H1 (cell line): ENCODE measurements around the gene RCBTB2. TPM values are rescaled to one million over a fixed set of nuclear protein-coding genes. Genes with fewer than 3 reads are reported as not detected.
"Not testable (repeated sequence)": the region's sequence is repeated elsewhere in the genome, so short reads cannot be mapped to it uniquely, and the experiment has no call there.

Source experiments
- CTCF ChIA-PET: fragments of 300-600 bp; sonication (Branson Sonifier 250); formaldehyde crosslinking; loops from one replicate; lab custom pipeline; 2021; ENCODE audit not compliant: partially characterized antibody; lab: Charles Lee
- POLR2A ChIA-PET: fragments of 300-600 bp; sonication (Branson Sonifier 250); formaldehyde crosslinking; loops from one replicate; lab custom pipeline; 2021; ENCODE audit warnings: inconsistent platforms; ENCODE audit not compliant: partially characterized antibody; lab: Charles Lee
- DNase-seq, 2 experiments: peaks; one replicate each; pipeline versions ENCODE4 v3.0.0 to v3.0.0-alpha.2; 2010 to 2022; ENCODE audit warnings: low spot score in 2 of 2, low read depth in 1 of 2, mixed read lengths in 1 of 2
- FAIRE-seq: peaks from 2 replicates; lab custom pipeline; 2011; peaks lifted over from hg19 to GRCh38; lab: Jason Lieb, UNC
- H2AFZ ChIP-seq: 2 replicates; pipeline ENCODE4 v1.8.1; 2012; ENCODE audit warnings: low read length, inconsistent platforms
- H2AK5ac ChIP-seq: 2 replicates; pipeline ENCODE4 v1.6.1; 2013; ENCODE audit warnings: low read depth, low read length
- H2BK120ac ChIP-seq: replicated peaks from 2 replicates; pipeline ENCODE3; 2013; ENCODE audit warnings: low read depth, low read length, inconsistent platforms
- H2BK12ac ChIP-seq: 2 replicates; pipeline ENCODE4 v1.6.1; 2013; ENCODE audit warnings: low read depth, low read length
- H2BK15ac ChIP-seq: 2 replicates; pipeline ENCODE4 v1.6.1; 2013; ENCODE audit warnings: low read length
- H2BK20ac ChIP-seq: 2 replicates; pipeline ENCODE4 v1.6.1; 2013; ENCODE audit warnings: low read length
- H2BK5ac ChIP-seq: 2 replicates; pipeline ENCODE4 v1.6.1; 2013; ENCODE audit warnings: low read depth, low read length
- H3K14ac ChIP-seq: 2 replicates; pipeline ENCODE4 v1.6.1; 2013; ENCODE audit warnings: inconsistent platforms; ENCODE audit not compliant: insufficient read length
- H3K18ac ChIP-seq: 2 replicates; pipeline ENCODE4 v1.6.1; 2013; ENCODE audit warnings: low read length; ENCODE audit errors: extremely low read depth
- H3K23ac ChIP-seq: 2 replicates; pipeline ENCODE4 v1.6.1; 2013; ENCODE audit warnings: inconsistent platforms; ENCODE audit not compliant: insufficient read length
- H3K23me2 ChIP-seq: 2 replicates; pipeline ENCODE4 v1.6.1; 2013; ENCODE audit warnings: low read depth, low read length
- H3K27ac ChIP-seq: 2 replicates; pipeline ENCODE4 v1.6.1; 2011; ENCODE audit warnings: low read depth, low read length, inconsistent platforms
- H3K27me3 ChIP-seq, 4 experiments: replicated peaks in 1 of 4; 1 replicate in 1 of 4; 2 replicates in 3 of 4; pipeline versions ENCODE4 v1.6.1 to v1.8.1; 2011 to 2013; ENCODE audit warnings: low read length in 3 of 4, mild to moderate bottlenecking in 3 of 4, inconsistent platforms in 2 of 4, mixed read lengths in 2 of 4, moderate library complexity in 1 of 4; ENCODE audit not compliant: control insufficient read depth in 3 of 4, insufficient read depth in 3 of 4; ENCODE audit errors: extremely low read depth in 1 of 4
- H3K36me3 ChIP-seq, 4 experiments: 2 replicates each; pipeline versions ENCODE4 v1.6.1 to v1.8.1; 2011 to 2013; ENCODE audit warnings: mild to moderate bottlenecking in 4 of 4, low read length in 3 of 4, moderate library complexity in 2 of 4, control low read depth in 1 of 4, inconsistent platforms in 1 of 4; ENCODE audit not compliant: insufficient read depth in 4 of 4, control insufficient read depth in 2 of 4
- H3K4ac ChIP-seq: replicated peaks from 2 replicates; pipeline ENCODE3; 2013; ENCODE audit warnings: low read length, low read depth, mixed read lengths, inconsistent platforms; ENCODE audit not compliant: insufficient read length
- H3K4me1 ChIP-seq, 4 experiments: replicated peaks in 1 of 4; 1 replicate in 1 of 4; 2 replicates in 3 of 4; pipeline versions ENCODE4 v1.6.1 to v1.8.1; 2011 to 2013; ENCODE audit warnings: low read length in 3 of 4, inconsistent platforms in 2 of 4, mixed read lengths in 1 of 4; ENCODE audit not compliant: insufficient read depth in 4 of 4, control insufficient read depth in 3 of 4
- H3K4me2 ChIP-seq, 2 experiments: 2 replicates each; pipeline versions ENCODE4 v1.6.1 to v1.8.1; 2011 to 2013; ENCODE audit warnings: low read depth in 2 of 2, low read length in 2 of 2, control low read depth in 1 of 2, inconsistent platforms in 1 of 2, mild to moderate bottlenecking in 1 of 2; ENCODE audit not compliant: insufficient read depth in 1 of 2
- H3K4me3 ChIP-seq, 4 experiments: fragments of 200-600, 300-600 bp in 1 of 4; sonication (generic), shearing (Covaris generic), sonication (Bioruptor Twin) in 1 of 4; 2 replicates each; pipeline versions ENCODE4 v1.5.1 to v1.8.1; 2011 to 2016; ENCODE audit warnings: low read length in 4 of 4, low read depth in 3 of 4, control low read depth in 2 of 4, inconsistent platforms in 2 of 4, mild to moderate bottlenecking in 2 of 4, mixed read lengths in 1 of 4, moderate library complexity in 1 of 4; ENCODE audit not compliant: insufficient read depth in 2 of 4; ENCODE audit errors: extremely low read depth in 1 of 4
- H3K56ac ChIP-seq: replicated peaks from 2 replicates; pipeline ENCODE3; 2013; ENCODE audit warnings: low read depth, mild to moderate bottlenecking, mixed read lengths, low read length, inconsistent platforms; ENCODE audit not compliant: insufficient read length
- H3K79me1 ChIP-seq: 2 replicates; pipeline ENCODE4 v1.6.1; 2013; ENCODE audit warnings: low read depth, low read length, control low read depth
- H3K79me2 ChIP-seq, 2 experiments: 2 replicates each; pipeline versions ENCODE4 v1.6.1 to v1.8.1; 2012 to 2013; ENCODE audit warnings: low read length in 2 of 2, mild to moderate bottlenecking in 2 of 2, inconsistent platforms in 1 of 2; ENCODE audit not compliant: insufficient read depth in 2 of 2, control insufficient read depth in 1 of 2
- H3K9ac ChIP-seq, 4 experiments: replicated peaks in 1 of 4; 1 replicate in 1 of 4; 2 replicates in 3 of 4; pipeline versions ENCODE4 v1.6.1 to v1.8.1; 2011 to 2013; ENCODE audit warnings: low read depth in 3 of 4, low read length in 3 of 4, control low read depth in 2 of 4, mild to moderate bottlenecking in 2 of 4, moderate library complexity in 2 of 4, inconsistent platforms in 1 of 4; ENCODE audit errors: extremely low read depth in 1 of 4
- H3K9me3 ChIP-seq, 2 experiments: 2 replicates each; pipeline versions ENCODE4 v1.6.1 to v1.8.1; 2012 to 2013; ENCODE audit warnings: mild to moderate bottlenecking in 2 of 2, moderate library complexity in 2 of 2, control low read depth in 1 of 2, inconsistent platforms in 1 of 2, low read depth in 1 of 2, low read length in 1 of 2, mixed read lengths in 1 of 2; ENCODE audit not compliant: insufficient read depth in 2 of 2
- H4K20me1 ChIP-seq, 2 experiments: replicated peaks in 1 of 2; 2 replicates each; pipeline versions ENCODE3 to v1.8.1; 2011 to 2013; ENCODE audit warnings: inconsistent platforms in 2 of 2, low read length in 2 of 2, mild to moderate bottlenecking in 1 of 2; ENCODE audit not compliant: insufficient read depth in 2 of 2, control insufficient read depth in 1 of 2
- H4K5ac ChIP-seq: 2 replicates; pipeline ENCODE4 v1.6.1; 2013; ENCODE audit warnings: low read length, low read depth, mixed read lengths, inconsistent platforms; ENCODE audit not compliant: insufficient read length
- H4K8ac ChIP-seq: 2 replicates; pipeline ENCODE4 v1.8.0; 2013; ENCODE audit warnings: mild to moderate bottlenecking, moderate library complexity, low read length, inconsistent platforms; ENCODE audit not compliant: insufficient read depth; ENCODE audit errors: extremely low read depth
- H4K91ac ChIP-seq: replicated peaks from 2 replicates; pipeline ENCODE3; 2013; ENCODE audit warnings: low read length, mixed read lengths, inconsistent platforms; ENCODE audit not compliant: insufficient read length
- CTCF ChIP-seq, 3 experiments: IDR thresholded peaks; 1 replicate in 2 of 3; 2 replicates in 1 of 3; pipeline versions ENCODE4 v1.5.1 to v1.6.1; 2011; ENCODE audit warnings: low read length in 3 of 3, mild to moderate bottlenecking in 3 of 3, inconsistent platforms in 2 of 3, low read depth in 1 of 3, moderate library complexity in 1 of 3; ENCODE audit not compliant: insufficient read depth in 1 of 3; ENCODE audit errors: control extremely low read depth in 1 of 3
- HDAC6 ChIP-seq: IDR thresholded peaks from one replicate; pipeline ENCODE4 v1.7.1; 2012; ENCODE audit warnings: low read depth, mild to moderate bottlenecking, inconsistent platforms, low read length, moderate library complexity
- KDM4A ChIP-seq: IDR thresholded peaks from one replicate; pipeline ENCODE4 v1.7.1; 2012; ENCODE audit warnings: low read depth, mild to moderate bottlenecking, moderate library complexity, low read length, inconsistent platforms; ENCODE audit not compliant: severe bottlenecking
- KDM5A ChIP-seq: fragments of 200-600 bp; IDR thresholded peaks from 2 replicates; pipeline ENCODE4 v1.7.1; 2012; ENCODE audit warnings: mild to moderate bottlenecking, low read length, inconsistent platforms, mixed read lengths
- MAX ChIP-seq: IDR thresholded peaks from 2 replicates; pipeline ENCODE4 v1.6.1; 2012; ENCODE audit warnings: inconsistent platforms
- TCF12 ChIP-seq: IDR thresholded peaks from 2 replicates; pipeline ENCODE4 v1.6.1; 2011; ENCODE audit warnings: low read depth, mild to moderate bottlenecking, low read length
- WGBS, 2 experiments: shearing (Covaris generic) in 1 of 2; methylation state at CpG; one replicate each; pipeline versions ENCODE4 v1.1.6 to v1.1.7; 2013 to 2015; ENCODE audit warnings: low lambda C conversion rate in 2 of 2, mixed read lengths in 2 of 2, inconsistent platforms in 1 of 2, low coverage in 1 of 2, missing lambda C conversion rate in 1 of 2; ENCODE audit not compliant: insufficient replicate concordance in 2 of 2, insufficient coverage in 1 of 2, insufficient read length in 1 of 2; ENCODE audit errors: extremely low coverage in 1 of 2, missing lambda C conversion rate in 1 of 2; 5-methylcytosine and 5-hydroxymethylcytosine counted together
- polyA plus RNA-seq, 7 experiments: library from polyadenylated mRNA; depleted of rRNA in 3 of 7; stranded (reverse) in 5 of 7; unstranded in 2 of 7; fragments of >200 nt in 5 of 7; fragments of 200-250 nt in 2 of 7; gene quantifications; 1 replicate in 5 of 7; 2 replicates in 1 of 7; 4 replicates in 1 of 7; pipeline versions ENCODE4 v1.2.1 to v1.2.3, GENCODE V29; 2011 to 2013; ENCODE audit warnings: missing spikeins in 2 of 7, mixed read lengths in 2 of 7
- total RNA-seq: library from RNA; stranded (reverse); fragmentation: NEBNext Ultra II Directional; extraction: Animal tissue kit (Norgen Biotek cat#: 25700); gene quantifications from 2 replicates; pipeline ENCODE4 v1.2.1, GENCODE V29; 2021

The RCBTB2 gene
- total and polyA plus RNA-seq, 2 of the 8 experiments (the other 6 are each of a cell fraction or from before 2014, with no cell fraction given): 5.2 to 8.4 TPM

GRCh38 chr13:48580185-48580803, 47.4 kb upstream of the RCBTB2 start (continued):
- no peak for TF ChIP-seq KDM4A
- TF ChIP-seq KDM5A: no peak
- no peak for TF ChIP-seq HDAC6
- TF ChIP-seq TCF12: no peak
- peak in 2 of 3 experiments; percentile 51 to 54; a peak in 3 of 4 replicates for TF ChIP-seq CTCF (IDR thresholded peaks at IDR 0.05; ENCODE audit: control extremely low read depth in 1 of 3, insufficient read depth in 1 of 3, low read depth in 1 of 3, low read length in 3 of 3)
- no peak for TF ChIP-seq MAX
- TF ChIP-seq, all 59 proteins: peak for 2

- FAIRE-seq, H2AK5ac ChIP-seq, DNase-seq, H3K23me2 ChIP-seq, H3K23ac ChIP-seq, H3K56ac ChIP-seq, H3K27ac ChIP-seq, H4K5ac ChIP-seq, H3K4me2 ChIP-seq, H3K79me1 ChIP-seq, H2BK12ac ChIP-seq, H4K91ac ChIP-seq, H2BK120ac ChIP-seq, H2BK15ac ChIP-seq, H3K4ac ChIP-seq, H3K79me2 ChIP-seq, H3K36me3 ChIP-seq, H4K20me1 ChIP-seq, H3K9ac ChIP-seq, H3K9me3 ChIP-seq, H3K18ac ChIP-seq, H3K4me1 ChIP-seq, H3K4me3 ChIP-seq, H2AFZ ChIP-seq, H3K14ac ChIP-seq, H3K27me3 ChIP-seq, H2BK20ac ChIP-seq, H2BK5ac ChIP-seq, H4K8ac ChIP-seq: not testable (repeated sequence)
- WGBS, 2 experiments: 95% methylated on average over 1 of the region's 1 CpG; no CpG with 5 or more reads in 1 of the 2 experiments
- POLR2A ChIA-PET: interaction anchor here (0.7 to 0.9 kb wide), 2 partner anchors 9 to 465 kb away, joined by 3 to 4 read pairs; no protein-coding TSS in a partner anchor
- CTCF ChIA-PET: interaction anchor here (0.6 to 12.9 kb wide), 37 partner anchors 9 to 1686 kb away, joined by 3 to 105 read pairs (median 4); no protein-coding TSS in a partner anchor
These were observed 47.0 kb upstream of the RCBTB2 start for GRCh38 chr13:48579919-48580180.
